Psoas muscle (tissue), 8 donors: ENCODE data around the gene IL36B. TPM values are rescaled to one million over a fixed set of nuclear protein-coding genes. Genes with fewer than 3 reads are reported as not detected.

ENCODE experiments used
- ATAC-seq, 4 donors: fragments of 200-7000 bp; cut with Tn5 transposase; one replicate each; pipeline ENCODE4 v1.9.1; 2020; ENCODE audit warnings: moderate library complexity in 3 of 4, mild to moderate bottlenecking in 2 of 4
- DNase-seq, 2 donors: peaks; one replicate each; pipeline ENCODE4 v3.0.0-alpha.2; 2020
- H3K27ac ChIP-seq: fragments of 200-600 bp; one replicate; pipeline ENCODE4 v1.8.0; 2022
- H3K27me3 ChIP-seq, 3 donors: fragments of 200-600 bp in 1 of 3; one replicate each; pipeline versions ENCODE4 v1.6.1 to v1.8.0; 2013 to 2022; ENCODE audit warnings: low read length in 2 of 3, mild to moderate bottlenecking in 2 of 3, moderate library complexity in 1 of 3; ENCODE audit not compliant: insufficient read depth in 3 of 3
- H3K36me3 ChIP-seq, 2 donors: fragments of 200-600 bp in 1 of 2; one replicate each; pipeline versions ENCODE4 v1.6.1 to v1.8.0; 2013 to 2022; ENCODE audit warnings: low read depth in 1 of 2, mild to moderate bottlenecking in 1 of 2, moderate library complexity in 1 of 2; ENCODE audit not compliant: insufficient read depth in 1 of 2
- H3K4me1 ChIP-seq: fragments of 200-600 bp; one replicate; pipeline ENCODE4 v1.8.0; 2022
- H3K4me3 ChIP-seq: fragments of 200-600 bp; one replicate; pipeline ENCODE4 v1.8.0; 2022; ENCODE audit warnings: mild to moderate bottlenecking
- H3K9me3 ChIP-seq: fragments of 200-600 bp; one replicate; pipeline ENCODE4 v1.8.0; 2022
- WGBS, 3 donors: extraction: QIAGEN DNeasy Blood & Tissue Kit; methylation state at CpG; one replicate each; pipeline versions ENCODE4 v1.1.6 to v1.1.7; 2013; 5-methylcytosine and 5-hydroxymethylcytosine counted together
- intact Hi-C, 2 donors: fragments of 100-400 bp; cut with DNase I; formaldehyde crosslinking; loops; one replicate each; pipeline versions ENCODE4 v1.11.0 to v1.14.2; 2022
- polyA plus RNA-seq, 3 donors: library from polyadenylated mRNA; stranded (reverse); fragments of 200-250 nt; gene quantifications; one replicate each; pipeline ENCODE4 v1.2.3, GENCODE V29; 2013
- total RNA-seq, 4 donors: library from RNA; stranded (reverse); fragmentation: NEBNext Ultra II Directional in 2 of 4; extraction: Animal tissue kit (Norgen Biotek cat#: 25700) in 2 of 4; gene quantifications; one replicate each; pipeline versions ENCODE4 v1.2.1 to v1.2.4, GENCODE V29; 2021 to 2023
- TF ChIP-seq, protein P1 (sequence below): fragments of 200-600 bp; IDR thresholded peaks from one replicate; pipeline ENCODE4 v1.8.0; 2022; ENCODE audit warnings: antibody characterized with exemption
- donor health status: healthy with polysubstance abuse.
- donor health status: DM: no; HTN: no; CAD: no; lungs with moderate emphysema.
- donor health status: Bipolar disorder and iron deficiency.
- donor health status: healthy.
- donor health status: DM: yes; HTN: yes; CAD: no.
- donor health status: DM: no; HTN: no; CAD: no.
- donor health status: DM: no; HTN: no; CAD: no.
- donor health status: DM: yes; HTN: yes; CAD: no.

IL36B gene
- total and polyA plus RNA-seq, 7 donors: not detected

GRCh38 chr2:113015042-113015441 lies 37.6 kb downstream of the IL36B start:
- 52 to 64% (median 62%) methylated on average over 1 of the region's 1 CpG for WGBS, 3 donors
- ATAC-seq: no peak

GRCh38 chr2:113014067-113014466 lies 38.6 kb downstream of the IL36B start:
- Histone ChIP-seq H3K4me1 (no peaks in the 10 kb centered on the region), H3K36me3 (no peaks in the 10 kb centered on the region), H3K4me3 (no peak overlapping the region), H3K27ac (no peak overlapping the region), H3K9me3 (no peaks in the 10 kb centered on the region), H3K27me3 (no peaks in the 10 kb centered on the region)
- DNase-seq: no peak
- TF ChIP-seq, protein P1, sequence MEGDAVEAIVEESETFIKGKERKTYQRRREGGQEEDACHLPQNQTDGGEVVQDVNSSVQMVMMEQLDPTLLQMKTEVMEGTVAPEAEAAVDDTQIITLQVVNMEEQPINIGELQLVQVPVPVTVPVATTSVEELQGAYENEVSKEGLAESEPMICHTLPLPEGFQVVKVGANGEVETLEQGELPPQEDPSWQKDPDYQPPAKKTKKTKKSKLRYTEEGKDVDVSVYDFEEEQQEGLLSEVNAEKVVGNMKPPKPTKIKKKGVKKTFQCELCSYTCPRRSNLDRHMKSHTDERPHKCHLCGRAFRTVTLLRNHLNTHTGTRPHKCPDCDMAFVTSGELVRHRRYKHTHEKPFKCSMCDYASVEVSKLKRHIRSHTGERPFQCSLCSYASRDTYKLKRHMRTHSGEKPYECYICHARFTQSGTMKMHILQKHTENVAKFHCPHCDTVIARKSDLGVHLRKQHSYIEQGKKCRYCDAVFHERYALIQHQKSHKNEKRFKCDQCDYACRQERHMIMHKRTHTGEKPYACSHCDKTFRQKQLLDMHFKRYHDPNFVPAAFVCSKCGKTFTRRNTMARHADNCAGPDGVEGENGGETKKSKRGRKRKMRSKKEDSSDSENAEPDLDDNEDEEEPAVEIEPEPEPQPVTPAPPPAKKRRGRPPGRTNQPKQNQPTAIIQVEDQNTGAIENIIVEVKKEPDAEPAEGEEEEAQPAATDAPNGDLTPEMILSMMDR: no peak
- ATAC-seq: no peak
- 91 to 94% (median 92%) methylated on average over 2 of the region's 2 CpGs for WGBS, 3 donors
- intact Hi-C loops: no loop called here

More at GRCh38 chr2:113015042-113015441, 37.6 kb downstream of the IL36B start:
- H3K4me3 ChIP-seq: no peak overlapping the region
- TF ChIP-seq, protein P1: no peak
- H3K36me3 ChIP-seq: no peaks in the 10 kb centered on the region
- no peak for DNase-seq
- no peaks in the 10 kb centered on the region for H3K4me1 ChIP-seq
- no peak overlapping the region for H3K27ac ChIP-seq
- peaks cover 0 to 2% (median 0%) of the 10 kb centered on the region in 3 donors for H3K27me3 ChIP-seq
- intact Hi-C loops: no loop called here
- H3K9me3 ChIP-seq: no peaks in the 10 kb centered on the region

GRCh38 chr2:113013336-113013661 lies 39.4 kb downstream of the IL36B start:
- Histone ChIP-seq H3K36me3 (no peaks in the 10 kb centered on the region), H3K4me1 (no peaks in the 10 kb centered on the region), H3K9me3 (no peaks in the 10 kb centered on the region), H3K27me3 (no peaks in the 10 kb centered on the region), H3K27ac (no peak overlapping the region), H3K4me3 (no peak overlapping the region)
- 80 to 92% (median 80%) methylated on average over 3 of the region's 3 CpGs for WGBS, 3 donors
- ATAC-seq: no peak
- TF ChIP-seq, protein P1: no peak
- no peak for DNase-seq
- intact Hi-C loops: no loop called here

DNA sequence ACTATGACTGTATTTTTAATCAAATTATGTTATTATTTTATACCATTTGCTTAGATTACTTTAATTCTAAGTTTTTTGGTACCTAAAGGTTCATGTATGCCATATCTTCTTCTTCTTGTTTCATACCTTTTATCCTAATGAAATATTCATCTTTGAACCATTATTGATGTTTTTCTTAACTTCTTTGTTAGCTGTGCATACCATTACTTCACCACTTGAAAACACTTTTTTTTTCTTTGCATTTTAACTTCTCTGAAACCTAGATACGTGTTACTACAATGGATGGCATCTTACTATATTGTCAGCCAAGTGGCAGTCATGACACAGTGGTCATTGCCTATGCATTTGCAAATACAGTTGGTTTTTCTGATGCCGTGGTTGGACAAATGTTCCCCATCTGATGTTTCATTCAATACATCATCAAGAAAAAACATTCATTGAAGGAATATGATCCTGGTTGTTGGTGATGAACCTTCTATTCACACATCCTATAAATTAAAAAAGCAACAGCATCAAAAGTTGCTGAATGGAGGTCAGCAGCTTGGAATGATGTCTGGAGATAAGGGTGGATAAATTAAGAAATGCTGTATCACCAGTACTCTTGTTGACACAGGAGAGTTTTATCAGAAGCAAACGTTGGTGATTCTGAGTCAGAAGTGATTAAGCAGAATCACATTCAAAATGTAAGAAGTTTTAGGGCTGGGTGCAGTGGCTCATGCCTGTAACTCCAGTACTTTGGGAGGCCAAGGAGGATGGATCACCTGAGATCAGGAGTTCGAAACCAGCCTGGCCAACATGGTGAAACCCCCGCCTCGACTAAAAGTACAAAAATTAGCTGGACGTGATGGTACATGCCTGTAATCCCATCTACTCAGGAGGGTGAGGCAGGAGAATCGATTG lies 40.0 kb downstream of the IL36B start:
- Histone ChIP-seq H3K4me3 (no peak overlapping the region), H3K9me3 (no peaks in the 10 kb centered on the region), H3K36me3 (no peaks in the 10 kb centered on the region), H3K4me1 (no peaks in the 10 kb centered on the region), H3K27ac (no peak overlapping the region), H3K27me3 (no peaks in the 10 kb centered on the region)
- WGBS, 3 donors: 77 to 79% (median 78%) methylated on average over 8 of the region's 8 CpGs
- TF ChIP-seq, protein P1: no peak
- intact Hi-C loops: no loop called here
- no peak for DNase-seq
- ATAC-seq: no peak

- DNase-seq: no peak
- no peak overlapping the region for H3K27ac ChIP-seq
- no peaks in the 10 kb centered on the region for H3K9me3 ChIP-seq
- no peak overlapping the region for H3K4me3 ChIP-seq
- ATAC-seq: no peak
- H3K4me1 ChIP-seq: no peaks in the 10 kb centered on the region
- intact Hi-C loops: no loop called here
- H3K36me3 ChIP-seq: no peaks in the 10 kb centered on the region
- WGBS, 3 donors: 90 to 97% (median 94%) methylated on average over 1 of the region's 1 CpG
- no peaks in the 10 kb centered on the region for H3K27me3 ChIP-seq
- TF ChIP-seq, protein P1: no peak
Measured at GRCh38 chr2:113011108-113011507, 41.6 kb downstream of the IL36B start.
